Forelimb muscle (tissue), 1 donor: ENCODE data around the gene IGLL1. TPM values are rescaled to one million over a fixed set of nuclear protein-coding genes. Genes with fewer than 3 reads are reported as not detected.
"Not testable (repeated sequence)": the region's sequence is repeated elsewhere in the genome, so short reads cannot be mapped to it uniquely, and the experiment has no call there.

Experiments used
- DNase-seq: peaks from one replicate; pipeline ENCODE4 v3.0.0-alpha.2; 2013; ENCODE audit warnings: low read depth
- polyA plus RNA-seq: library from polyadenylated mRNA; unstranded; fragments of 120-200 nt; gene quantifications from one replicate; pipeline ENCODE4 v1.2.1, GENCODE V29; 2013; ENCODE audit not compliant: insufficient read length

The IGLL1 gene
- polyA plus RNA-seq, 1 donor = 0.76 TPM

DNA sequence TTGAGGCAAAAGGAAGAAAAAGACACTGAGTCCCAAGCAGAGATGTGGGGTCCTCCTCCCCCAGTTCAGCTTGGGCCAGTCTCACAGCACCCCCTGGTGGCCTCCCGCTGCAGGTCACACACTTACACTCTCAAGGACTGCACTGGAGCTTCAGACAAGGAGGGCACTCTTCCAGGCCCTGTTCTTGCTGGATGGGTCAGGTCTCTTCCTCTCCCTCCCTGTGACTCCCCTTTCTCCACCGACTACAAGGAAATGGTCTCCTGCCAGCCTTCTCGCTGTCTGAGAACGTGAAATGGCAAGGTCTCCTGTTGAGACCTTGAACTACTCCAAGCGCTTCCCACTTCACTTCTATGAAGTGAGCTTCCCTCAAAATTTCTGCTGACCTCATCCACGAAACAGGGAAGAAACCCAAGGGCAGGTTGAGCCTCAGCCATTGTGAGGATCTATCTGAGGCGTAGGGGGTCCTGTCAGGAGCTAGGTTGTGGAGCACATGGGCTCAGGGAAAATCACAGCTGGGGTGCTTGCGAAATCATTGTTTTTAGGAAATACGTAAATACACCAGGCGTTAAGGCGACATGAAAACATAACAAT lies 11.2 kb upstream of the IGLL1 start:
- no peak for DNase-seq

GRCh38 chr22:23583836-23584235 lies 3.7 kb upstream of the IGLL1 start:
- no peak for DNase-seq

DNA sequence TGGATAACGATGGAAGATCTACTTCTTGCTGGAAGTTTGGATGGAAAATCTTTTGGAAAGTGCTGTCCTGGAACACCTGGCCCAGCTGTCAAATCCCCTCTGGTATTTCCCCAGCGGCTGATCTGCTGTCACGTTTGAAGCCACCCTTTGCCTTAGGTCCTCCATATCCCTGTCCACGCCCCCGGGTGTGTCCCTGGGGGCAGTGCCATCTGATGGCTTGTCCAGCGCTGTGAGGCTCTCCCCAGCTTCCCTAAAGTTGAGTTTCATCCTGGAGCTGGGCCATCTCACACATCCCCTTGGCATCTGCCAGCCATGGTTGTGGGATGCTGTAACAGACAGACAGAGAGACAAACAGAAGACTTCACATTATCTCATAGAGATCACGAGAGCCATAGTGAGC lies 3.1 kb upstream of the IGLL1 start:
- DNase-seq = no peak

DNA sequence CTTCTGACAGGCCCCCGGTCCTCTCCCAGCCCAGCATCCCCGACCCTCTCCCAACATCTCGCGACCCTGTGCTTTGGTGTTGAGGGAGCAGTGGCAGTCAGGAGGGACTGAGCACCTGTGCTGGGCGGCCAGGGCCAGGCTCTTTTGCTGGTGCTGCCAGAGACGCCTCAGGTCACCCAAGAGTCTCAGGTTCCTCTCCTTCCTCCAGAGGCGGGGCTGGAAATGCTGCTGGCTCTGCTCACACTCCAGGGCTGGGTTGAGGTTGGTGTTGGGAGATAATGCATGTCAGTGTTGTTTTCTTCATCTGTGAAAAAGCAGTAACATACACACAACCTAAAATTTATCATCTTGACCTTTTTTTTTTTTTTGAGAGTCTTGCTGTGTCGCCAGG lies 1.2 kb upstream of the IGLL1 start:
- DNase-seq = no peak

DNA sequence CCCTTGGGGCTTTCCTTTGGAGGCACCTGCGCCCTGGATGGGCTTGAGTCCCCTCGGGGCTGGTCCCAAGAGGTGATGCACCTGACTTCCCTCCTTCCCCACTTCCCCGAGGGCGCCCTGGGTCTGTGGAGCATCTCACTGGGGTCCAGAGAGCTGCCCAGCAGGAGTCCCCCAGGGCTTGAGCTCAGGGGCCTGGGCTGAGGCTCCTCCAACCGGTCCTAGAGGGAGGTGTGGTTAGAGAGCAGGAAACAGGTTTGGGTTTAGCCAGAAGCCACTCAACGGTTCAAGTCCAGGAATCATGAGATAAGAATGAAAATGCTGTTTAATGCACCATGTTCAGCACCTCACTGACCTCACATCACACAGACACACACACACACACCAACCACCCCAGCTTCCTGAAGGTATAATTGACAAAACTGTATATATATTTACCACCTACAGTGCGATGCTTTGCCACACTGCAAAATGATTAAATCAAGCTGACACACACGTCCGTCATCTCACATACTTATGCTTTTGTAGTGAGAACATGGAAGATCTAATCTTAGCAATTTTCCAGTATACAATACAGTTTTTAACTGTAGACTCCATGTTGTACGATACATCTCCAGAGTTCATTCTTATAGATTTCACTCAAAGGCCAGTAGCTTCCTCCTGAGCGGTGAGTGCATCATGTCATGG lies 628 bp upstream of the IGLL1 start:
- DNase-seq = no peak

DNA sequence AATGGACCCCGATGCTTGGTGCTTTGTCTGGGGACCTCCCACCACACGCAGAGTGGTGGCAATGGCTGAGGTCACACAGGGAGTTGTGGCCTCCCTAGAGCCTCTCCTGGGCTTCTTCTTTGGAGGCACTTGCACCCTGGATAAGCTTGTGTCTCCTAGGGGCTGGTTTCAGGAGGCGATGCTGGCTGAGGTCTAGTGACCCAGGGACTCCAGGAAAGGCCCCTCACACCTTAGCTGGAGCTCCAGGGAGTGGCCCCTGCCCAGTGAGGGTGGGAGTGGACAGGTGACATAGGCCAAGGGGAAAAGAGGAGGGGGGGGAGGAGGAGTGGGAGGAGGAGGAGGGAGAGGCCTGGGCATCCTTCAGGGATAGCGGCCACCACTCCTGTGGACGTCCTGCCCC lies 810 bp downstream of the IGLL1 start:
- no peak for DNase-seq

DNA sequence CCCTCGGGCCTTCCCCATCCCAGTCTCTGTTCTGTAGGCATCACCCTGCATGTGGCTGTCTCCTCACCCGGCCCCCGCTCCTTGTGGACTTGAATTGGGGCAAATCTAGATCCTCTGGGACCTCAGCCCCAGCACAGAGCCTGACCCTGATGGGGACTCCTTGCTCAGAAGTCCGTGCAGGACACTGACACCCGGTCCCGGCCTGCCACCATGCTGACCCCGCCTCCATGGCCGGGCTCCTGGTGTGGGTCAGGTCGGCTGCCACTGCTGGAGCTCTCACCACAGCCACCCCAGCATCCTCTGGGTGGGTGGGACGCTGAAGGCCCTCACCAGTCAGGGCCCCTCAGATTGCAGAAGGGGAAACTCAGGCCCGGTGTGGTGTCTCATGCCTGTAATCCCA lies 1.8 kb downstream of the IGLL1 start:
- no peak for DNase-seq

DNA sequence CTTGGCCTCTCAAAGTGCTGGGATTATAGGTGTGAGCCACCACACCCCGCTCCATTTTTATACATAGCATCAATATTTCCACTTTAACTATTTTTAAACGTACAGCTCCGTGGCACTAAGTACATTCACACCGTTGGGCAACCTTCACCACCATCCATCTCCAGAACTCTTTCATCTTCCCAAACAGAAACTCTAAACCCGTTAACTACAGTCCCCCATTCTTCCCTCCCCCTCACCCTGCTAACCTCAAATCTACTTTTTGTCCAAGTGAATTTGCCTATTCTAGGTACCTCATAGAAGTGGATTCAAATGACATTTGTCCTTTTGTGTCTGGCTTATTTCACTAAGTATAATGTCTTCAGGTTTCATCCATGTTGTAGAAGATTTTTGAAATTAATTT lies 3.4 kb downstream of the IGLL1 start:
- no peak for DNase-seq

GRCh38 chr22:23575601-23576000 lies 4.5 kb downstream of the IGLL1 start:
- DNase-seq = no peak

GRCh38 chr22:23574877-23575276 lies 5.2 kb downstream of the IGLL1 start:
- no peak for DNase-seq

- DNase-seq = no peak
These were observed 5.7 kb downstream of the IGLL1 start for GRCh38 chr22:23574371-23574811.

GRCh38 chr22:23573701-23574235 lies 6.3 kb downstream of the IGLL1 start:
- not testable (repeated sequence) for DNase-seq

GRCh38 chr22:23573106-23573505 lies 7.0 kb downstream of the IGLL1 start:
- DNase-seq = not testable (repeated sequence)

- no peak for DNase-seq
These were observed 8.6 kb downstream of the IGLL1 start for GRCh38 chr22:23571486-23571885.

GRCh38 chr22:23570681-23571080 lies 9.4 kb downstream of the IGLL1 start:
- no peak for DNase-seq

DNA sequence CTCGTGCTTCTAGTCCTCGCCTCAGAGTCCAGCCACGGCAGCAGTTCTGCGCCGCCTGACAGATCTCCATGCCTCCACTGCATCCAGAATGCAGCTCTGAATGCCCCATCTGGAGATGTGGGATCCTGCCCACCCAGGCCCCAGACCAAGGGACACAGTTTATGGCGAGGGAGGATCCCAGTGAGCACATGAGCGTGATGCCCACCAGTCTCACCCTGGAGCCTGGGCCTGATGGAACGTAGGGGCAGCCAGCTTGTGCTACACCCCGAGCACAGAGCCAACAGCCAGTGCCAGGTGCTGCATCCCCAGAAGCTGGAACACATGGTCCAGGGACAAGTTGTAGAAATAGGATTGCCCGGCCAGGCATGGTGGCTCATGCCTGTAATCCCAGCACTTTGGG lies 10.4 kb downstream of the IGLL1 start:
- DNase-seq = no peak

- DNase-seq = no peak
These were observed 10.8 kb downstream of the IGLL1 start for GRCh38 chr22:23569291-23569690.

DNA sequence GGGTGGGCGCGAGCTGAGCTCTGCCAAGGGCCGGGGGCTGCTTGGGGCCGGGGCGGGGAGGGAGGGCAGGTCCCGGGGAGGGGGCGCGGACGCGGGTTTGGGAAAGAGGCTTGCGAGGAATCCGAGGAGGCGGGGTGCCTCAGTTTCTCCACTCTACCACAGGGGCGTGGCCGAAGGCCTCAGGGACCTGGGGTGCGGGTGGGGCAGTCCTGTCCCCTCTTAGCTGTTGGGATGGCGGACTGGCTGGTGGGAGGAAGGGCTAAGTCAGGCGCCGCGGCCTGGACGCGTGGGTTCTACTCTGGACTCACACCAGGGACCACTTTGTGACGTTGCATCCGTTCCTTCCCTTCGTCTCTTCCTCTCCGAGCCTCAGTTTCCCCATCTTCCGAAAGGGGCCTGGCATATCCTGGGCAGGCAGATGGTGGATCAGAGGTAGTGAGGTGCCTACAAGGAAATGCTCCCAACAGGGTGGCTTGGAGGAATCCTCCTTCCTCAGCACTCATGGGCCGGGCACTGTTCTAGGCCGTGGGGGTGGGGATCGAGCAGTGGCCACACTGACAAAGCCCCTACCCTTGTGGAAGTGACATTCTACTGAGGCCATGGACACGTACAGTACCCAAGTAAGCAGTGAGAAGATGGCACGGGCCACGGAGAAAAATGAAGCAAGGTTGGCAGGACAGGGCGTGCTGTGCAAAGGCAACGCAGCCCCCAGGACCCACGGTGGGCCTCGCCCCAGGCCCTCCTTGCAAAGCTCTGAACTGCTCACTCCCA lies 13.2 kb downstream of the IGLL1 start:
- no peak for DNase-seq

DNA sequence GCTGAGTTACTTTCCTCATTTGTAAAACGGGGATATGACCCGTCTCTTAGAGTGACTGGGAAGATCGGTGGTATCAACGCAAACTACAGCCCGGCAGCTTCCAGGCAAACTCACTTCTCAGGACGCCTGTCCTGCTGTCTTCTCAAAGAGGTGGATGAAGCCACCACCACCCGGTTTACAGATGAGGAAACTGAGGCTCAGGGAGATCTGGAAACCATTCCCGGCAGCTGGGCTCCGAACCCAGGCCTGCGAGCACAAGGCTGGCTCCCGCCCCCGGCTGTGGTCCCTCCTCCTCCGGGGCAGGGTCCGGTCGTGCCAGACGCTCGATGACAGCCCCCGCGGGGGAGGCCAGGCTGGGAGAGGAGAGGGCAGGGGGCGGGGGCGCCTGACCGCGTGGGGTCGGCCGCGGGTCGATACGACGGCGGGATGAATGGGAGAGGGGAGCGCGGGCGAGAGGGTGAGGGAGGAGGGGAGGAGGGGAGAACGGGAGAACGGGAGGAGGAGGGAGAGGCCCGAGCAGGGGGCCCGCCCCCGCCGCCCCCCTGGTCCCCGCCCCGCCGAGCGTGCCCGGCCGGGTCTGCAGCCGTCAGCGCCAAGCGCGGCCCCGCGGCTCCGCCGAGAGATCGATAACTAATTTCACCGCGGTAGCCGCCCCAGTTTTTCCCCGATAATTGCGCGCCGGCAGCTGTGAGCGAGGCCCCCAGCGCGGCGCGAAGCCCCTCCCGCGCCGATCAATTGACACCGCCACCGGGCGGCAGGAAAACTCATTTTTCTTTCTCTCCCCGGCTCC lies 14.0 kb downstream of the IGLL1 start:
- no peak for DNase-seq

DNA sequence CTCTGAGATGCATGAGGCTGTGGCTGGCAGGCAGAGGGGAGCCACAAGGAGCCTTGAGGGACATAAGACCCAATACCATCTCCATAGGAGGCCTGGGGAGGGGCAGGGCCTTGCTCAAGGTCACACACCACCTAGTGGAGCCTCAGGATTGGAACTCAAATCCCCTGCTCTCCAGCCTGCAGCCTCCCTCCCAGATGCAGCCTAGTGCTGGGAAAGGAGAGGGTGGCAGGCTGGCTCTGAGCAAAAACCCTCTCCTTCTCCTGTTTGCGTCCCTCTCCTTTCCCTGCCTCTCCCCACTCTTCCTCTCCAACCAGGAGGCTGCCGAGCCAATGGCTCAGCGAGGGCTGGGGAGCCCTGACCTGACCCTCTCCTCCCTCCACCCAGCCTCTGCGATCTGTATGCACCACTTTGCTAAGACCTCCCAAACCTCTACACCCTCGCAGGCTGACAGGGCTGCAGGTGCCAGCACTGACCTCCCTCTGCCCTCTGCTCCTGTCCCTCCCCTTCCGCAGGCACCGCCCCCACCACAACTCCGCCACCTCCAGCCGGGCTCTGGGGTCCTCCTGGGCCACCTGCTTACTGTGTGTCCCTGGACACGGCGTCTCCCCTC lies 14.7 kb downstream of the IGLL1 start:
- no peak for DNase-seq

GRCh38 chr22:23564276-23564675 lies 15.8 kb downstream of the IGLL1 start:
- DNase-seq = no peak
